H9 (cell line): Measurements from ENCODE around the gene CD47. TPM values are rescaled to one million over a fixed set of nuclear protein-coding genes. Genes with fewer than 3 reads are reported as not detected.

Experiments used
- DNase-seq: peaks from one replicate; pipeline ENCODE4 v3.0.0-alpha.2; 2017
- H2AFZ ChIP-seq: one replicate; pipeline ENCODE4 v1.6.1; 2013; ENCODE audit warnings: mild to moderate bottlenecking, low read length, control low read depth, moderate library complexity
- H2AK5ac ChIP-seq: 2 replicates; pipeline ENCODE4 v1.6.1; 2013; ENCODE audit warnings: low read length, control low read depth, mixed read lengths; ENCODE audit not compliant: insufficient read length
- H2BK120ac ChIP-seq: one replicate; pipeline ENCODE4 v1.6.1; 2013; ENCODE audit warnings: low read depth, mild to moderate bottlenecking, low read length, control low read depth, inconsistent platforms; ENCODE audit not compliant: poor library complexity, severe bottlenecking
- H2BK12ac ChIP-seq: 2 replicates; pipeline ENCODE4 v1.6.1; 2013; ENCODE audit warnings: low read length, control low read depth, mixed read lengths, low read depth; ENCODE audit not compliant: insufficient read length
- H2BK15ac ChIP-seq: 2 replicates; pipeline ENCODE4 v1.6.1; 2013; ENCODE audit warnings: low read depth, low read length, control low read depth
- H2BK20ac ChIP-seq: one replicate; pipeline ENCODE4 v1.6.1; 2013; ENCODE audit warnings: low read depth, mild to moderate bottlenecking, low read length, control low read depth, inconsistent platforms; ENCODE audit not compliant: poor library complexity, severe bottlenecking
- H2BK5ac ChIP-seq: 2 replicates; pipeline ENCODE4 v1.6.1; 2013; ENCODE audit warnings: low read length, control low read depth, mixed read lengths; ENCODE audit not compliant: insufficient read length
- H3K14ac ChIP-seq: 2 replicates; pipeline ENCODE4 v1.6.1; 2013; ENCODE audit warnings: low read length, control low read depth; ENCODE audit not compliant: insufficient read depth
- H3K18ac ChIP-seq: 2 replicates; pipeline ENCODE4 v1.6.1; 2013; ENCODE audit warnings: low read depth, mild to moderate bottlenecking, mixed read lengths, low read length, control low read depth; ENCODE audit not compliant: insufficient read length
- H3K23ac ChIP-seq: 2 replicates; pipeline ENCODE4 v1.6.1; 2013; ENCODE audit warnings: low read length, control low read depth, mixed read lengths, low read depth; ENCODE audit not compliant: insufficient read length
- H3K23me2 ChIP-seq: 2 replicates; pipeline ENCODE4 v1.6.1; 2013; ENCODE audit warnings: low read depth, mild to moderate bottlenecking, mixed read lengths, low read length, control low read depth; ENCODE audit not compliant: insufficient read length, poor library complexity, severe bottlenecking
- H3K27ac ChIP-seq: 2 replicates; pipeline ENCODE4 v1.5.1; 2013; ENCODE audit warnings: low read length, control low read depth, mixed read lengths, low read depth; ENCODE audit not compliant: insufficient read length
- H3K27me3 ChIP-seq: 2 replicates; pipeline ENCODE4 v1.6.1; 2013; ENCODE audit warnings: low read length, control low read depth, inconsistent platforms; ENCODE audit not compliant: insufficient read depth
- H3K4ac ChIP-seq: 2 replicates; pipeline ENCODE4 v1.6.1; 2013; ENCODE audit warnings: low read depth, mild to moderate bottlenecking, control low read depth, inconsistent platforms, low read length, moderate library complexity
- H3K4me1 ChIP-seq: 2 replicates; pipeline ENCODE4 v1.6.1; 2013; ENCODE audit warnings: low read length, control low read depth, inconsistent platforms; ENCODE audit not compliant: insufficient read depth
- H3K4me2 ChIP-seq: 2 replicates; pipeline ENCODE4 v1.6.1; 2013; ENCODE audit warnings: low read length, control low read depth, mixed read lengths; ENCODE audit not compliant: insufficient read length, insufficient read depth
- H3K56ac ChIP-seq: 2 replicates; pipeline ENCODE4 v1.6.1; 2013; ENCODE audit warnings: low read depth, mild to moderate bottlenecking, mixed read lengths, low read length, control low read depth; ENCODE audit not compliant: insufficient read length
- H3K79me1 ChIP-seq: 2 replicates; pipeline ENCODE4 v1.6.1; 2013; ENCODE audit warnings: low read depth, mild to moderate bottlenecking, moderate library complexity, low read length, control low read depth, inconsistent platforms; ENCODE audit not compliant: insufficient read depth, poor library complexity, severe bottlenecking
- H3K79me2 ChIP-seq: 2 replicates; pipeline ENCODE4 v1.6.1; 2013; ENCODE audit warnings: low read length, control low read depth, inconsistent platforms; ENCODE audit not compliant: insufficient read depth
- H3K9ac ChIP-seq: 2 replicates; pipeline ENCODE4 v1.6.1; 2013; ENCODE audit warnings: low read length, control low read depth, mixed read lengths; ENCODE audit not compliant: insufficient read length; ENCODE audit errors: extremely low read depth
- H3K9me3 ChIP-seq: one replicate; pipeline ENCODE4 v1.6.1; 2013; ENCODE audit warnings: low read depth, low read length, inconsistent platforms; ENCODE audit not compliant: control insufficient read depth
- H3T11ph ChIP-seq: one replicate; pipeline ENCODE4 v1.6.1; 2013; ENCODE audit warnings: mild to moderate bottlenecking, low read length, control low read depth, inconsistent platforms
- H4K20me1 ChIP-seq: one replicate; pipeline ENCODE4 v1.6.1; 2013; ENCODE audit not compliant: control insufficient read depth, insufficient read length, insufficient read depth
- H4K5ac ChIP-seq: 2 replicates; pipeline ENCODE4 v1.6.1; 2013; ENCODE audit warnings: low read depth, mild to moderate bottlenecking, mixed read lengths, low read length, control low read depth; ENCODE audit not compliant: insufficient read length
- H4K8ac ChIP-seq: replicated peaks from 2 replicates; pipeline ENCODE4 v1.6.1; 2013; ENCODE audit warnings: low read length, control low read depth, mixed read lengths, low read depth; ENCODE audit not compliant: insufficient read length
- H4K91ac ChIP-seq: 2 replicates; pipeline ENCODE4 v1.6.1; 2013; ENCODE audit warnings: low read depth, mild to moderate bottlenecking, moderate library complexity, mixed read lengths, low read length, control low read depth; ENCODE audit not compliant: insufficient read length
- H3K27ac Mint-ChIP-seq, 3 experiments: 2 replicates in 2 of 3; 3 replicates in 1 of 3; pipeline ENCODE4 v1.8.0; 2020 to 2021; ENCODE audit warnings: mixed read lengths in 3 of 3, mild to moderate bottlenecking in 1 of 3, moderate library complexity in 1 of 3
- H3K27me3 Mint-ChIP-seq: 2 replicates; pipeline ENCODE4 v1.8.0; 2021; ENCODE audit warnings: low read depth, mild to moderate bottlenecking, moderate library complexity, mixed read lengths
- H3K36me3 Mint-ChIP-seq, 3 experiments: 2 replicates in 2 of 3; 3 replicates in 1 of 3; pipeline ENCODE4 v1.8.0; 2020 to 2021; ENCODE audit warnings: low read depth in 3 of 3, mixed read lengths in 3 of 3; ENCODE audit not compliant: insufficient read depth in 1 of 3
- H3K4me1 Mint-ChIP-seq, 2 experiments: 2 replicates each; pipeline ENCODE4 v1.8.0; 2020; ENCODE audit warnings: mixed read lengths in 2 of 2
- H3K4me3 Mint-ChIP-seq, 2 experiments: 2 replicates in 1 of 2; 3 replicates in 1 of 2; pipeline ENCODE4 v1.8.0; 2020 to 2021; ENCODE audit warnings: mild to moderate bottlenecking in 2 of 2, mixed read lengths in 2 of 2, moderate library complexity in 1 of 2
- H3K9me3 Mint-ChIP-seq, 2 experiments: 2 replicates in 1 of 2; 3 replicates in 1 of 2; pipeline ENCODE4 v1.8.0; 2020; ENCODE audit warnings: mild to moderate bottlenecking in 2 of 2, mixed read lengths in 2 of 2, moderate library complexity in 1 of 2
- CTCF ChIP-seq: fragments of 200-600 bp; sonication (generic); conservative IDR thresholded peaks from 3 replicates; pipeline ENCODE4 v1.8.0; 2021; ENCODE audit warnings: antibody characterized with exemption, mild to moderate bottlenecking
- WGBS: extraction: QIAGEN DNeasy Blood & Tissue Kit; methylation state at CpG from one replicate; pipeline ENCODE4 v1.1.7; 2013; ENCODE audit warnings: missing lambda C conversion rate, low lambda C conversion rate, mixed read lengths; ENCODE audit not compliant: insufficient read length; ENCODE audit errors: extremely low coverage; 5-methylcytosine and 5-hydroxymethylcytosine counted together
- total RNA-seq: library from RNA; stranded (reverse); gene quantifications from 2 replicates; pipeline ENCODE4 v1.2.1, GENCODE V29; 2021

The CD47 gene
- total RNA-seq, 1 experiment from 2014 or later, result 15.4 TPM

- H3K23ac ChIP-seq, result no peak overlapping the region
- Mint-ChIP-seq H3K36me3 (no peaks in the 10 kb centered on the region), H3K4me1 (peaks cover 4 to 12% of the 10 kb centered on the region in 2 experiments), H3K9me3 (no peaks in the 10 kb centered on the region), H3K27ac (no peak overlapping the region), H3K27me3 (no peaks in the 10 kb centered on the region), H3K4me3 (no peak overlapping the region)
- no peaks in the 10 kb centered on the region for H3K9me3 ChIP-seq
- no peak overlapping the region for H3K4ac ChIP-seq
- DNase-seq, result no peak
- no peaks in the 10 kb centered on the region for H3K27me3 ChIP-seq
- H3K27ac ChIP-seq, result no peak overlapping the region
- no peaks in the 10 kb centered on the region for H4K20me1 ChIP-seq
- H2BK12ac ChIP-seq, result no peak overlapping the region
- no peak overlapping the region for H3K4me2 ChIP-seq
- H2AK5ac ChIP-seq, result no peak overlapping the region
- no peak overlapping the region for H3T11ph ChIP-seq
- no CpG with 5 or more reads among the region's 1 CpG for WGBS
- no peak overlapping the region for H3K9ac ChIP-seq
- no peak overlapping the region for H3K18ac ChIP-seq
- H2BK20ac ChIP-seq, result no peak overlapping the region
- no peak overlapping the region for H3K56ac ChIP-seq
- H2BK5ac ChIP-seq, result no peak overlapping the region
- TF ChIP-seq CTCF, result no peak
- no peak overlapping the region for H2BK120ac ChIP-seq
- no peak overlapping the region for H4K8ac ChIP-seq
- H3K79me2 ChIP-seq, result no peaks in the 10 kb centered on the region
- no peak overlapping the region for H3K14ac ChIP-seq
- H4K5ac ChIP-seq, result no peak overlapping the region
- H4K91ac ChIP-seq, result no peak overlapping the region
- H2AFZ ChIP-seq, result no peak overlapping the region
- no peaks in the 10 kb centered on the region for H3K23me2 ChIP-seq
- no peaks in the 10 kb centered on the region for H3K4me1 ChIP-seq
- H2BK15ac ChIP-seq, result no peak overlapping the region
- no peaks in the 10 kb centered on the region for H3K79me1 ChIP-seq
Observed at GRCh38 chr3:108134555-108134880, 43.7 kb upstream of the CD47 start.
